ENCODE data around the gene CHST12. TPM values are rescaled to one million over a fixed set of nuclear protein-coding genes. Genes with fewer than 3 reads are reported as not detected.

The CHST12 gene
- total RNA-seq: 39.9 and 42.7 TPM in 2 replicates

GRCh38 chr7:2403014-2403717, at the start of gene CHST12:
Gene CHST12 (plus strand): TSS chr7:2403611. CDS start chr7:2432640, 29,029 bp downstream.
- intact Hi-C loops (cut with micrococcal nuclease): loop anchor here (1.0 to 2.0 kb wide), 2 partner anchors 89 to 228 kb away; partner anchors contain the start of genes SNX8 and TTYH3

GRCh38 chr7:2353936-2354185, 49.5 kb upstream of the CHST12 start:
- intact Hi-C loops (cut with micrococcal nuclease): loop anchor here (1.0 to 2.0 kb wide), 7 partner anchors 40 to 849 kb away; partner anchors contain the start of genes BRAT1, INTS1, MRM2 and NUDT1

GRCh38 chr7:2354186-2354938, 49.0 kb upstream of the CHST12 start, which contains the start of gene EIF3B:
Gene EIF3B (plus strand): TSS chr7:2354827. CDS start chr7:2354922, 95 bp downstream.
- intact Hi-C loops (cut with micrococcal nuclease): loop anchor here (1.0 to 2.0 kb wide), 7 partner anchors 40 to 850 kb away; partner anchors contain the start of genes BRAT1, INTS1, MRM2 and NUDT1

GRCh38 chr7:2354939-2355704, 48.3 kb upstream of the CHST12 start:
- intact Hi-C loops (cut with micrococcal nuclease): loop anchor here (1.0 to 5.0 kb wide), 8 partner anchors 41 to 850 kb away; partner anchors contain the start of genes BRAT1, INTS1, MRM2 and NUDT1

- intact Hi-C loops (cut with micrococcal nuclease): loop anchor here (2.0 to 5.0 kb wide), 2 partner anchors 112 to 851 kb away; partner anchors contain the start of gene INTS1
These were observed 47.8 kb upstream of the CHST12 start for GRCh38 chr7:2355705-2356008.

- intact Hi-C loops (cut with micrococcal nuclease): loop anchor here (5.0 kb wide), 1 partner anchor 110 kb away; no protein-coding TSS in a partner anchor
These were observed 46.2 kb upstream of the CHST12 start for GRCh38 chr7:2357165-2357564.

- intact Hi-C loops (cut with micrococcal nuclease): loop anchor here (5.0 kb wide), 1 partner anchor 110 kb away; no protein-coding TSS in a partner anchor
These were observed 45.8 kb upstream of the CHST12 start for GRCh38 chr7:2357571-2357970.

GRCh38 chr7:2358968-2359527, 44.4 kb upstream of the CHST12 start:
- intact Hi-C loops (cut with micrococcal nuclease): loop anchor here (5.0 kb wide), 1 partner anchor 108 kb away; no protein-coding TSS in a partner anchor

- intact Hi-C loops (cut with micrococcal nuclease): loop anchor here (5.0 kb wide), 1 partner anchor 108 kb away; no protein-coding TSS in a partner anchor
These were observed 43.8 kb upstream of the CHST12 start for GRCh38 chr7:2359610-2360009.

- intact Hi-C loops (cut with micrococcal nuclease): no loop called here
These were observed 42.6 kb upstream of the CHST12 start for GRCh38 chr7:2360796-2361195.

- intact Hi-C loops (cut with micrococcal nuclease): no loop called here
These were observed 40.9 kb upstream of the CHST12 start for GRCh38 chr7:2362385-2363088.

- intact Hi-C loops (cut with micrococcal nuclease): no loop called here
These were observed 34.3 kb upstream of the CHST12 start for GRCh38 chr7:2369139-2369538.

- intact Hi-C loops (cut with micrococcal nuclease): no loop called here
These were observed 32.1 kb upstream of the CHST12 start for GRCh38 chr7:2371329-2371728.

- intact Hi-C loops (cut with micrococcal nuclease): no loop called here
These were observed 30.7 kb upstream of the CHST12 start for GRCh38 chr7:2372724-2373123.

- intact Hi-C loops (cut with micrococcal nuclease): no loop called here
These were observed 30.3 kb upstream of the CHST12 start for GRCh38 chr7:2373124-2373556.

GRCh38 chr7:2373646-2374045, 29.8 kb upstream of the CHST12 start:
- intact Hi-C loops (cut with micrococcal nuclease): no loop called here

- intact Hi-C loops (cut with micrococcal nuclease): no loop called here
These were observed 29.0 kb upstream of the CHST12 start for GRCh38 chr7:2374401-2374800.

GRCh38 chr7:2374830-2375728, 28.3 kb upstream of the CHST12 start:
- intact Hi-C loops (cut with micrococcal nuclease): no loop called here

All from T-helper 1 cell treated with Interleukin-12 subunit alpha and Interleukin-12 subunit beta and Interleukin-4 antibody, amounts not matched to agents 30 ng/mL and 1 ng/mL, for 36 hours (primary cell).